Neural progenitor cell (in vitro differentiated cells): ENCODE data around the gene NBR1.

Source experiments
- CTCF ChIP-seq: fragments of 200-600 bp; sonication (generic); IDR thresholded peaks from 2 replicates; pipeline ENCODE4 v1.5.1; 2017; ENCODE audit warnings: antibody characterized with exemption, mild to moderate bottlenecking
- EZH2 ChIP-seq: fragments of 200-600 bp; sonication (generic); IDR thresholded peaks from 2 replicates; pipeline ENCODE4 v1.6.1; 2017; ENCODE audit warnings: antibody characterized with exemption, mild to moderate bottlenecking, moderate library complexity
- EZH2phosphoT487 ChIP-seq: fragments of 200-600 bp; sonication (generic); IDR thresholded peaks from 2 replicates; pipeline ENCODE4 v1.6.1; 2017; ENCODE audit warnings: antibody characterized with exemption

DNA sequence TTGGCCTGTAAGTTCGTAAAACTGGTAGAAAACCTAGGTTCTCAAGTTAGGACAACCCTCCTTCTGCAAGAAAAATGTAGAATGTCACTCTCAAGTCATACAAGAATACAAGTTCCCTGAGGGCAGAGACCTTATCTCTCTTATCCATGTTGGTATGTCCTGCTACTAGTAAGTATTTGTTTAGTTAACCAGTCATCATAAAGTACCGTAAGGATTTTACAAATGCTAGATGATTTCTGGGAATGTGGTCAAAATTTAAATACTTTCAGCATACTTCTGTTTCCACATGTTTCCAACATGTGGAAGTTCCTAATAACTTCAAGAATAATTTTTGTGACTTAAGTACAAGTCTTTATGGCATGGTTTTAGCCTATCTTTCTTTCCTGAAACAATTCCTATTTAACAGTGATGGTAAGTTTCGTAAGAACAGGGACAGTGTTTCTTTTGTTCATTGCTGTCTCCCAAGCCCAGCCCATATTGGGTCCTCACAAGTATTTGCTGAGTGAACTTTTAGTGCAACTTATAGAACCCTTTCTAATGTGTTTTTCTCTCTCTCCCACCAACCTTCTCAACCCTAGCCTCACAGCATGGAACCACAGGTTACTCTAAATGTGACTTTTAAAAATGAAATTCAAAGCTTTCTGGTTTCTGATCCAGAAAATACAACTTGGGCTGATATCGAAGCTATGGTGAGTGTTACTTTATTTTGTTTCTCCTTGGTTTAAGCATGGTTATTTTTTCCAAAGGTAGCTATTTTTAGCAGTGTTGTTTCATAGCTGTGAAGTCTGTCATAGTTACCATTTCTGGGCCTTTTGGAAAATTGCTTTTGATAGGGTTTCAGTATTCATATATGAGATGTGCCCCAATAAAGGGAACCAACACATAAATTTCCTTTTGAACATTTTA, 4.5 kb downstream of the NBR1 start:
- TF ChIP-seq CTCF = no peak
- no peak for TF ChIP-seq EZH2
- no peak for TF ChIP-seq EZH2phosphoT487
